ENCODE measurements around the gene ADAMTS14.

DNA sequence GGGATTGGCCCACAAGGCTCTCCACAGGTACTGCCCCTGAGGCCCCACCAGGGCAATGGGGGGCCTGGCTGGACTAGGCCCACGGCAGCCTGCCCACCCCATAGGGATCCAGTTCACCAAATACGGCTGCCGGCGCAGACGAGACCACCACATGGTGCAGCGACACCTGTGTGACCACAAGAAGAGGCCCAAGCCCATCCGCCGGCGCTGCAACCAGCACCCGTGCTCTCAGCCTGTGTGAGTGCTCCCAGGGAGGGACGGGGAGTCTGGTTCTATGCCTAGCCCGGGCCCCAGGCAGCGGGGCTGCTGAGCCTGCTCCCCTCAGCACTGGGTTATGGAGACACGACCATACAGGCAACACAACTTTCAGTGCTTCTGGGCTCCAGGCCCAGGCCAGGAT, 79.7 kb downstream of the ADAMTS14 start:
- TF ChIP-seq EZH2 (IDR thresholded peaks at IDR 0.05; ENCODE audit: low read length): no peak
- TF ChIP-seq, protein P1, sequence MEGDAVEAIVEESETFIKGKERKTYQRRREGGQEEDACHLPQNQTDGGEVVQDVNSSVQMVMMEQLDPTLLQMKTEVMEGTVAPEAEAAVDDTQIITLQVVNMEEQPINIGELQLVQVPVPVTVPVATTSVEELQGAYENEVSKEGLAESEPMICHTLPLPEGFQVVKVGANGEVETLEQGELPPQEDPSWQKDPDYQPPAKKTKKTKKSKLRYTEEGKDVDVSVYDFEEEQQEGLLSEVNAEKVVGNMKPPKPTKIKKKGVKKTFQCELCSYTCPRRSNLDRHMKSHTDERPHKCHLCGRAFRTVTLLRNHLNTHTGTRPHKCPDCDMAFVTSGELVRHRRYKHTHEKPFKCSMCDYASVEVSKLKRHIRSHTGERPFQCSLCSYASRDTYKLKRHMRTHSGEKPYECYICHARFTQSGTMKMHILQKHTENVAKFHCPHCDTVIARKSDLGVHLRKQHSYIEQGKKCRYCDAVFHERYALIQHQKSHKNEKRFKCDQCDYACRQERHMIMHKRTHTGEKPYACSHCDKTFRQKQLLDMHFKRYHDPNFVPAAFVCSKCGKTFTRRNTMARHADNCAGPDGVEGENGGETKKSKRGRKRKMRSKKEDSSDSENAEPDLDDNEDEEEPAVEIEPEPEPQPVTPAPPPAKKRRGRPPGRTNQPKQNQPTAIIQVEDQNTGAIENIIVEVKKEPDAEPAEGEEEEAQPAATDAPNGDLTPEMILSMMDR (optimal IDR thresholded peaks at IDR 0.05 in 1 of 3, IDR thresholded peaks at IDR 0.05 in 1 of 3, conservative IDR thresholded peaks at IDR 0.05 in 1 of 3; ENCODE audit: extremely low read depth in 1 of 3, insufficient read depth in 2 of 3, low read length in 3 of 3): no peak
